ENCODE data around the gene OPCML. TPM values are rescaled to one million over a fixed set of nuclear protein-coding genes. Genes with fewer than 3 reads are reported as not detected.

The OPCML gene
- total RNA-seq, 1 experiment from 2014 or later = not detected

- Histone ChIP-seq H3K27ac (ENCODE audit: low read length) (no peak overlapping the region), H3K4me1 (ENCODE audit: control insufficient read depth, insufficient read depth, low read length) (no peaks in the 10 kb centered on the region), H3K4me3 (ENCODE audit: low read depth in 2 of 2, low read length in 2 of 2) (no peak overlapping the region), H3K9me3 (ENCODE audit: control insufficient read depth, insufficient read depth, low read depth, low read length) (no peaks in the 10 kb centered on the region), H3K27me3 (ENCODE audit: control insufficient read depth, insufficient read depth, low read length) (no peaks in the 10 kb centered on the region), H3K36me3 (ENCODE audit: control insufficient read depth, insufficient read depth, low read length) (no peaks in the 10 kb centered on the region)
- DNase-seq (ENCODE audit: low read depth, low spot score) = no peak
- TF ChIP-seq CTCF (IDR thresholded peaks at IDR 0.05) = no peak
- no peak for TF ChIP-seq REST (IDR thresholded peaks at IDR 0.05; ENCODE audit: insufficient read depth in 1 of 2, low read depth in 2 of 2, low read length in 1 of 2)
- TF ChIP-seq TCF7L2 (IDR thresholded peaks at IDR 0.05; ENCODE audit: low read depth, low read length) = no peak
- TF ChIP-seq POLR2AphosphoS5 (IDR thresholded peaks at IDR 0.05; ENCODE audit: low read depth, low read length) = no peak
- in situ Hi-C loops (cut with HindIII; ENCODE audit: low pct_unique_long_range_greater_than_20kb, low sequenced_read_pairs) (no loop called here), intact Hi-C loops (cut with micrococcal nuclease; ENCODE audit: unreplicated experiment) (no loop called here)
- ATAC-seq = no peak
- POLR2A ChIA-PET = no interaction called here
- BruUV-seq (replicated peaks) = no TSS peak
- CTCF ChIA-PET = no interaction called here
These were observed 1087.4 kb downstream of the OPCML start for GRCh38 chr11:132444911-132445310.

- ChIA-PET CTCF (no interaction called here), POLR2A (no interaction called here)
- BruUV-seq (replicated peaks) = no TSS peak
- Histone ChIP-seq H3K36me3 (ENCODE audit: control insufficient read depth, insufficient read depth, low read length) (no peaks in the 10 kb centered on the region), H3K9me3 (ENCODE audit: control insufficient read depth, insufficient read depth, low read depth, low read length) (no peaks in the 10 kb centered on the region), H3K27me3 (ENCODE audit: control insufficient read depth, insufficient read depth, low read length) (no peaks in the 10 kb centered on the region), H3K4me1 (ENCODE audit: control insufficient read depth, insufficient read depth, low read length) (no peaks in the 10 kb centered on the region), H3K27ac (ENCODE audit: low read length) (no peak overlapping the region), H3K4me3 (ENCODE audit: low read depth in 2 of 2, low read length in 2 of 2) (no peak overlapping the region)
- no peak for ATAC-seq
- intact Hi-C loops (cut with micrococcal nuclease; ENCODE audit: unreplicated experiment) (no loop called here), in situ Hi-C loops (cut with HindIII; ENCODE audit: low pct_unique_long_range_greater_than_20kb, low sequenced_read_pairs) (no loop called here)
- no peak for TF ChIP-seq SIN3A (IDR thresholded peaks at IDR 0.05; ENCODE audit: borderline replicate concordance, insufficient read depth, low read depth, low read length)
- no peak for TF ChIP-seq REST (IDR thresholded peaks at IDR 0.05; ENCODE audit: insufficient read depth in 1 of 2, low read depth in 2 of 2, low read length in 1 of 2)
- no peak for TF ChIP-seq CTCF (IDR thresholded peaks at IDR 0.05)
- no peak for TF ChIP-seq TCF7L2 (IDR thresholded peaks at IDR 0.05; ENCODE audit: low read depth, low read length)
- TF ChIP-seq POLR2AphosphoS5 (IDR thresholded peaks at IDR 0.05; ENCODE audit: low read depth, low read length) = no peak
- DNase-seq (ENCODE audit: low read depth, low spot score) = no peak
These were observed 1092.5 kb downstream of the OPCML start for GRCh38 chr11:132439711-132440255.
